B cell (primary cell): ENCODE results near the gene ITGB2. TPM values are rescaled to one million over a fixed set of nuclear protein-coding genes. Genes with fewer than 3 reads are reported as not detected.

ENCODE experiments used
- ATAC-seq: fragments of 200-7000 bp; cut with Tn5 transposase; one replicate; pipeline ENCODE4 v1.10.0; 2021; ENCODE audit warnings: low read depth, mild to moderate bottlenecking, moderate number of reproducible peaks, moderate library complexity
- CTCF ChIA-PET: fragments of 350-600 bp; sonication (Branson Sonifier 250); formaldehyde crosslinking; loops from one replicate; lab custom pipeline; 2021; ENCODE audit warnings: antibody characterized with exemption, inconsistent platforms; lab: Charles Lee
- POLR2A ChIA-PET: fragments of 350-600 bp; sonication (Branson Sonifier 250); formaldehyde crosslinking; loops from one replicate; lab custom pipeline; 2021; ENCODE audit warnings: antibody characterized with exemption; lab: Charles Lee
- DNase-seq: peaks from one replicate; pipeline ENCODE4 v3.0.0; 2013
- H2AFZ ChIP-seq: 2 replicates; pipeline ENCODE4 v1.6.1; 2012; ENCODE audit warnings: mild to moderate bottlenecking, low read depth, low read length; ENCODE audit not compliant: insufficient read depth, poor library complexity, severe bottlenecking
- H3K27ac ChIP-seq, 2 donors: 1 replicate in 1 of 2; 2 replicates in 1 of 2; pipeline ENCODE4 v1.5.1; 2012 to 2013; ENCODE audit warnings: low read length in 2 of 2, mild to moderate bottlenecking in 2 of 2, moderate library complexity in 1 of 2
- H3K27me3 ChIP-seq, 4 experiments: fragments of 200-600 bp in 1 of 4; sonication (generic) in 1 of 4; replicated peaks in 1 of 4; 1 replicate in 2 of 4; 2 replicates in 2 of 4; pipeline versions ENCODE4 v1.6.1 to v1.7.0; 2013 to 2016; ENCODE audit warnings: low read length in 3 of 4, mild to moderate bottlenecking in 2 of 4, mixed read lengths in 1 of 4, moderate library complexity in 1 of 4; ENCODE audit not compliant: insufficient read depth in 4 of 4, control insufficient read depth in 3 of 4; ENCODE audit errors: control extremely low read depth in 1 of 4
- H3K36me3 ChIP-seq, 2 experiments: replicated peaks in 1 of 2; 1 replicate in 1 of 2; 2 replicates in 1 of 2; pipeline versions ENCODE4 v1.6.1 to v1.7.1; 2013; ENCODE audit warnings: low read length in 1 of 2; ENCODE audit not compliant: insufficient read depth in 2 of 2, control insufficient read depth in 1 of 2; ENCODE audit errors: control extremely low read depth in 1 of 2, extremely low read depth in 1 of 2
- H3K4me1 ChIP-seq, 2 donors: fragments of 200-600 bp in 1 of 2; sonication (generic) in 1 of 2; 1 replicate in 1 of 2; 2 replicates in 1 of 2; pipeline versions ENCODE4 v1.5.1 to v1.6.1; 2013 to 2017; ENCODE audit warnings: low read length in 2 of 2; ENCODE audit not compliant: control insufficient read depth in 2 of 2, insufficient read depth in 2 of 2
- H3K4me2 ChIP-seq: replicated peaks from 2 replicates; pipeline ENCODE3; 2012; ENCODE audit warnings: mild to moderate bottlenecking, low read depth, low read length; ENCODE audit not compliant: poor library complexity, severe bottlenecking
- H3K4me3 ChIP-seq, 5 experiments: fragments of 200-600 bp in 1 of 5; sonication (generic) in 1 of 5; 1 replicate in 3 of 5; 2 replicates in 2 of 5; pipeline versions ENCODE4 v1.5.1 to v1.7.0; 2011 to 2016; ENCODE audit warnings: low read length in 4 of 5, mild to moderate bottlenecking in 4 of 5, low read depth in 2 of 5, control low read depth in 1 of 5, moderate library complexity in 1 of 5; ENCODE audit not compliant: insufficient read depth in 1 of 5; ENCODE audit errors: control extremely low read depth in 1 of 5, extremely low read depth in 1 of 5
- H3K79me2 ChIP-seq: fragments of 200-600 bp; sonication (generic); one replicate; pipeline ENCODE4 v1.6.0; 2016; ENCODE audit warnings: low read length; ENCODE audit not compliant: control insufficient read depth, insufficient read depth
- H3K9ac ChIP-seq: fragments of 200-600 bp; sonication (generic); 2 replicates; pipeline ENCODE4 v1.6.1; 2017; ENCODE audit warnings: mild to moderate bottlenecking, low read length, moderate library complexity
- H3K9me3 ChIP-seq, 3 donors: one replicate each; pipeline versions ENCODE4 v1.6.1 to v1.7.1; 2013; ENCODE audit warnings: low read length in 2 of 3; ENCODE audit not compliant: control insufficient read depth in 2 of 3, insufficient read depth in 1 of 3; ENCODE audit errors: control extremely low read depth in 1 of 3
- H4K20me1 ChIP-seq: 2 replicates; pipeline ENCODE4 v1.6.0; 2012; ENCODE audit warnings: mild to moderate bottlenecking, low read length; ENCODE audit not compliant: insufficient read depth, control insufficient read depth, poor library complexity, severe bottlenecking
- H3K27ac Mint-ChIP-seq: one replicate; pipeline ENCODE4 v1.8.0; 2021; ENCODE audit warnings: mixed read lengths
- H3K27me3 Mint-ChIP-seq: one replicate; pipeline ENCODE4 v1.8.0; 2021; ENCODE audit warnings: mixed read lengths
- H3K4me1 Mint-ChIP-seq: one replicate; pipeline ENCODE4 v1.8.0; 2021; ENCODE audit warnings: mixed read lengths
- H3K4me3 Mint-ChIP-seq: one replicate; pipeline ENCODE4 v1.8.0; 2021; ENCODE audit warnings: mixed read lengths
- H3K9me3 Mint-ChIP-seq: one replicate; pipeline ENCODE4 v1.8.0; 2022; ENCODE audit warnings: mixed read lengths; ENCODE audit not compliant: insufficient read depth
- EZH2 ChIP-seq: IDR thresholded peaks from 2 replicates; pipeline ENCODE4 v1.6.1; 2012; ENCODE audit warnings: borderline replicate concordance, low read depth, mild to moderate bottlenecking, moderate library complexity, low read length; ENCODE audit not compliant: insufficient read depth, poor library complexity, severe bottlenecking
- WGBS: methylation state at CpG from one replicate; pipeline ENCODE4 v1.1.5; 2013; ENCODE audit warnings: missing lambda C conversion rate; ENCODE audit not compliant: insufficient coverage; 5-methylcytosine and 5-hydroxymethylcytosine counted together
- intact Hi-C: fragments of 100-400 bp; cut with micrococcal nuclease; formaldehyde crosslinking; loops from one replicate; pipeline ENCODE4 v1.10.0; 2022
- polyA plus RNA-seq: library from polyadenylated mRNA; depleted of rRNA; stranded (reverse); fragments of >200 nt; gene quantifications from 2 replicates; pipeline ENCODE4 v1.2.3, GENCODE V29; 2012
- total RNA-seq, 2 donors: library from RNA; stranded (reverse); fragments of 120-200 nt in 1 of 2; gene quantifications; 1 replicate in 1 of 2; 2 replicates in 1 of 2; pipeline versions ENCODE4 v1.2.3 to v1.2.4, GENCODE V29; 2013 to 2022
- TF ChIP-seq, protein P1 (sequence below): fragments of 200-600 bp; IDR thresholded peaks from one replicate; pipeline ENCODE4 v1.8.0; 2022; ENCODE audit warnings: antibody characterized with exemption, mild to moderate bottlenecking

Gene ITGB2
- total and polyA plus RNA-seq, 2 donors (not counting 1 experiment from before 2014, with no cell fraction given): 102 to 368 TPM

DNA sequence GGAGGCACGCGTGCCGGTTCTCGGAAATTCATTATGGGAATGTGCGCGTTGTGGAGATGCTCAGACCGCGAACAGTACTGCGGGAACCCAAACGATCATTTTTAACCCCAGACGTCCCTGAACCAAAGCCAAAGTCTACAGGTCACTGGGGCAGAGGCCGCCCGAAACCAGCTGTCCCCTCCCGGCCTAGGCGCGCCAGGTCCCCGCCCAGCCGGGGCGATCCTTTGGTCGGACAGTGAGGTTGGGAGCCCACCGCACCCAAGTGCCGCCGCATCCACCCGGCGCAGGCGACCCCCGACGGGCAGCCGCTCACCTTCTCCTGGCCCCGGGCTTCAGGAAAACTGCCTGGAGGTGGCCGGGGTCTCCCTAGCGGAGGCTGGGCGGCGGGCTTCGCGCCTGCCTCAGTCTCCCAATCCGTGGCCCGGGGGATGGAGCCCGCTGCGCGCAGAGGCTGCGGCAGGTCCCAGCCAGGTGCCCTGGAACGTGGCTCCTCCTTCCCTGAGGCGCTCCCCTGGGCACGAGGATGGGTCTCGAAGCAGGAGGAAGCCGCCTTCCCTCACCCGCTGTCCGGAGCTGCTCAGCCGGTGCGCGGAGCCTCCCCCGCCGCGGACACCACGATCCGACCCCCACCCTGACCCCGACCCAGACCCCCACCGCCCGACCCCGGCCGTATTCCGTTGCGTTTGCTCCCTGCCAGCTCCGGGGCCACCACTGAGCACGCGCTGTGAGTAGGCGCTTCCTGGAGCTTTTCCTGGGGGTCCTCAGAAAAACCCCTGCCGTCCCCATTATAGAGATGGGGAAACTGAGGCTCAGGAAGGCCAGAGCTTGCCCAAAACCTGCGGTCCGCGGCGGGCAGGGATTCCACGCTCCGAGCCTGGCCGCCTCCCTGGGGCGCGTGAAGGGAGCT lies 11.1 kb upstream of the ITGB2 start:
- CTCF ChIA-PET: interaction anchor here (0.9 to 10.6 kb wide), 20 partner anchors 9 to 421 kb away, joined by 3 to 204 read pairs (median 7); partner anchors contain the start of genes ITGB2, PTTG1IP, SLX9 and UBE2G2
- peak overlapping the region; percentile 78 for H3K9ac ChIP-seq
- H3K27ac ChIP-seq: peak overlapping the region; percentile 70 to 89
- peaks cover 47 to 62% of the 10 kb centered on the region in 2 donors for H3K4me1 ChIP-seq
- ATAC-seq: no peak
- TF ChIP-seq, protein P1, sequence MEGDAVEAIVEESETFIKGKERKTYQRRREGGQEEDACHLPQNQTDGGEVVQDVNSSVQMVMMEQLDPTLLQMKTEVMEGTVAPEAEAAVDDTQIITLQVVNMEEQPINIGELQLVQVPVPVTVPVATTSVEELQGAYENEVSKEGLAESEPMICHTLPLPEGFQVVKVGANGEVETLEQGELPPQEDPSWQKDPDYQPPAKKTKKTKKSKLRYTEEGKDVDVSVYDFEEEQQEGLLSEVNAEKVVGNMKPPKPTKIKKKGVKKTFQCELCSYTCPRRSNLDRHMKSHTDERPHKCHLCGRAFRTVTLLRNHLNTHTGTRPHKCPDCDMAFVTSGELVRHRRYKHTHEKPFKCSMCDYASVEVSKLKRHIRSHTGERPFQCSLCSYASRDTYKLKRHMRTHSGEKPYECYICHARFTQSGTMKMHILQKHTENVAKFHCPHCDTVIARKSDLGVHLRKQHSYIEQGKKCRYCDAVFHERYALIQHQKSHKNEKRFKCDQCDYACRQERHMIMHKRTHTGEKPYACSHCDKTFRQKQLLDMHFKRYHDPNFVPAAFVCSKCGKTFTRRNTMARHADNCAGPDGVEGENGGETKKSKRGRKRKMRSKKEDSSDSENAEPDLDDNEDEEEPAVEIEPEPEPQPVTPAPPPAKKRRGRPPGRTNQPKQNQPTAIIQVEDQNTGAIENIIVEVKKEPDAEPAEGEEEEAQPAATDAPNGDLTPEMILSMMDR: no peak
- no peak for TF ChIP-seq EZH2
- peaks cover 0 to 12% (median 0%) of the 10 kb centered on the region in 3 donors for H3K9me3 ChIP-seq
- H3K27ac Mint-ChIP-seq: peak overlapping the region; percentile 90
- no peak for DNase-seq
- peak overlapping the region; percentile 70 for H2AFZ ChIP-seq
- intact Hi-C loops: loop anchor here (1.0 to 5.0 kb wide), 6 partner anchors 21 to 419 kb away; partner anchors contain the start of genes SUMO3 and UBE2G2
- H3K9me3 Mint-ChIP-seq: peaks cover 2% of the 10 kb centered on the region
- no peaks in the 10 kb centered on the region for H3K27me3 ChIP-seq
- POLR2A ChIA-PET: interaction anchor here (0.7 to 2.2 kb wide), 12 partner anchors 11 to 1223 kb away, joined by 3 to 16 read pairs (median 6); partner anchors contain the start of genes ITGB2, PTTG1IP, SUMO3 and UBE2G2
- peak overlapping the region; percentile 98 for H3K4me2 ChIP-seq
- H4K20me1 ChIP-seq: peaks cover 13% of the 10 kb centered on the region
- H3K36me3 ChIP-seq: no peaks in the 10 kb centered on the region
- peaks cover 38% of the 10 kb centered on the region for H3K79me2 ChIP-seq
- peak overlapping the region; percentile 47 to 75 (median 68) for H3K4me3 ChIP-seq
- H3K27me3 Mint-ChIP-seq: no peaks in the 10 kb centered on the region
- H3K4me3 Mint-ChIP-seq: peak overlapping the region; percentile 85
- under 1% methylated on average over 74 of the region's 78 CpGs for WGBS
- peaks cover 57% of the 10 kb centered on the region for H3K4me1 Mint-ChIP-seq
